ENCODE results near the gene SPPL2A. TPM values are rescaled to one million over a fixed set of nuclear protein-coding genes. Genes with fewer than 3 reads are reported as not detected.

SPPL2A gene
- total and polyA plus RNA-seq, 9 of the 15 experiments (the other 6 are each of a cell fraction or from before 2014, with no cell fraction given): 9.8 to 66.1 (median 38.0) TPM

- no peak for TF ChIP-seq ATF6 (CRISPR knock-in tag; IDR thresholded peaks at IDR 0.05)
- TF ChIP-seq ZNF318 (IDR thresholded peaks at IDR 0.05; ENCODE audit: borderline replicate concordance in 1 of 2, low read depth in 1 of 2): peak in 1 of 2 experiments; percentile 66; a peak in 1 of 4 replicates
- no peak for TF ChIP-seq TAF15 (IDR thresholded peaks at IDR 0.05; ENCODE audit: low read depth, low read length)
- no peak for TF ChIP-seq RBM22 (IDR thresholded peaks at IDR 0.05; ENCODE audit: low read depth, low read length, poor library complexity, severe bottlenecking)
- no peak for TF ChIP-seq GTF2F1 (IDR thresholded peaks at IDR 0.05; ENCODE audit: low read depth, low read length)
- TF ChIP-seq BRCA1 (IDR thresholded peaks at IDR 0.05): no peak
- no peak for TF ChIP-seq BRCA1 (CRISPR knock-in tag; IDR thresholded peaks at IDR 0.05)
- TF ChIP-seq NR2C2 (CRISPR knock-in tag; IDR thresholded peaks at IDR 0.05): no peak
- peak; percentile 27; the same call in 1 of the 2 replicates for TF ChIP-seq NR2C2 (tag; IDR thresholded peaks at IDR 0.05)
- TF ChIP-seq BACH1 (tag; IDR thresholded peaks at IDR 0.05): peak; percentile 41; the same call in 1 of the 2 replicates
- peak in 1 of 2 experiments; percentile 30; a peak in 1 of 4 replicates for TF ChIP-seq RCOR1 (IDR thresholded peaks at IDR 0.05; ENCODE audit: borderline replicate concordance in 1 of 2, low read depth in 2 of 2, low read length in 2 of 2)
- TF ChIP-seq SMARCE1 (IDR thresholded peaks at IDR 0.05): peak; percentile 25; the same call in 1 of the 2 replicates
- TF ChIP-seq SOX6 (IDR thresholded peaks at IDR 0.05): peak; percentile 40; the same call in 1 of the 2 replicates
- TF ChIP-seq CBX3 (IDR thresholded peaks at IDR 0.05; ENCODE audit: borderline replicate concordance in 1 of 2, low read length in 2 of 2): no peak
- no peak for TF ChIP-seq ZNF589 (CRISPR knock-in tag; IDR thresholded peaks at IDR 0.05; ENCODE audit: low read depth)
- no peak for TF ChIP-seq IFI16 (CRISPR knock-in tag; IDR thresholded peaks at IDR 0.05)
- TF ChIP-seq JUND (IDR thresholded peaks at IDR 0.05; ENCODE audit: borderline replicate concordance, low read depth, low read length): peak; percentile 88
- TF ChIP-seq JUND (tag; IDR thresholded peaks at IDR 0.05; ENCODE audit: borderline replicate concordance, low read depth, low read length): peak; percentile 86
- peak; percentile 47; the same call in 1 of the 2 replicates for TF ChIP-seq DPF2 (IDR thresholded peaks at IDR 0.05)
- peak; percentile 17; the same call in 1 of the 2 replicates for TF ChIP-seq TCF3 (CRISPR knock-in tag; IDR thresholded peaks at IDR 0.05)
- no peak for TF ChIP-seq ZBTB8A (IDR thresholded peaks at IDR 0.05; ENCODE audit: partially characterized antibody)
Measured at GRCh38 chr15:50798684-50799083, 33.2 kb upstream of the SPPL2A start (continued).
